Measurements from ENCODE around the gene CHST8.
"Not testable (repeated sequence)": the region's sequence is repeated elsewhere in the genome, so short reads cannot be mapped to it uniquely, and the experiment has no call there.

Gene CHST8

GRCh38 chr19:33691030-33691427 is 69.3 kb downstream of the CHST8 start:
- H3K4me1 ChIP-seq (ENCODE audit: low read length), result no peaks in the 10 kb centered on the region
- DNase-seq, result no peak
- no peak for TF ChIP-seq EZH2phosphoT487 (IDR thresholded peaks at IDR 0.05; ENCODE audit: low read length)
- no peak for TF ChIP-seq EZH2 (optimal IDR thresholded peaks at IDR 0.05; ENCODE audit: low read depth, low read length)
- no peak for TF ChIP-seq CTCF (IDR thresholded peaks at IDR 0.05; ENCODE audit: low read length)

GRCh38 chr19:33691736-33692135 is 70.0 kb downstream of the CHST8 start:
- H3K27me3 ChIP-seq (replicated peaks; ENCODE audit: insufficient read depth, low read length), result peaks cover 7% of the 10 kb centered on the region; the same call in 1 of the 2 replicates
- no peaks in the 10 kb centered on the region for H3K79me2 ChIP-seq (ENCODE audit: low read length)
- no peak overlapping the region for H3K4me2 ChIP-seq (ENCODE audit: low read depth, low read length)
- H3K36me3 ChIP-seq (replicated peaks; ENCODE audit: insufficient read depth, low read length), result no peaks in the 10 kb centered on the region
- H3F3A ChIP-seq (ENCODE audit: insufficient read depth, low read length), result no peaks in the 10 kb centered on the region
- no peaks in the 10 kb centered on the region for H4K20me1 ChIP-seq (ENCODE audit: insufficient read depth, low read length)
- H3K9me3 ChIP-seq (replicated peaks; ENCODE audit: insufficient read depth, low read length), result no peaks in the 10 kb centered on the region
- H2AFZ ChIP-seq (ENCODE audit: low read length), result no peak overlapping the region
- no peak for DNase-seq
- no peaks in the 10 kb centered on the region for H3K4me1 ChIP-seq (ENCODE audit: low read length)
- no peaks in the 10 kb centered on the region for H3K9me2 ChIP-seq (replicated peaks; ENCODE audit: insufficient read depth, low read length)
- no peak for TF ChIP-seq EZH2 (optimal IDR thresholded peaks at IDR 0.05; ENCODE audit: low read depth, low read length)
- TF ChIP-seq EZH2phosphoT487 (IDR thresholded peaks at IDR 0.05; ENCODE audit: low read length), result no peak
- no peak for TF ChIP-seq CTCF (IDR thresholded peaks at IDR 0.05; ENCODE audit: low read length)
- no peak overlapping the region for H3K27ac ChIP-seq (ENCODE audit: low read length)
- H3K4me3 ChIP-seq (ENCODE audit: low read length), result no peak overlapping the region
- H3K9ac ChIP-seq (ENCODE audit: low read length), result no peak overlapping the region

More at GRCh38 chr19:33691030-33691427, 69.3 kb downstream of the CHST8 start:
- Histone ChIP-seq H3K79me2 (ENCODE audit: low read length) (no peaks in the 10 kb centered on the region), H3F3A (ENCODE audit: insufficient read depth, low read length) (no peaks in the 10 kb centered on the region), H3K27ac (ENCODE audit: low read length) (no peak overlapping the region), H3K36me3 (replicated peaks; ENCODE audit: insufficient read depth, low read length) (no peaks in the 10 kb centered on the region), H3K9ac (ENCODE audit: low read length) (no peak overlapping the region), H3K27me3 (replicated peaks; ENCODE audit: insufficient read depth, low read length) (peaks cover 10% of the 10 kb centered on the region), H3K9me3 (replicated peaks; ENCODE audit: insufficient read depth, low read length) (no peaks in the 10 kb centered on the region), H3K4me3 (ENCODE audit: low read length) (no peak overlapping the region), H3K9me2 (replicated peaks; ENCODE audit: insufficient read depth, low read length) (no peaks in the 10 kb centered on the region), H2AFZ (ENCODE audit: low read length) (no peak overlapping the region), H3K4me2 (ENCODE audit: low read depth, low read length) (no peak overlapping the region), H4K20me1 (ENCODE audit: insufficient read depth, low read length) (no peaks in the 10 kb centered on the region)

GRCh38 chr19:33693678-33694077 is 71.9 kb downstream of the CHST8 start:
- H3K9ac ChIP-seq (ENCODE audit: low read length), result no peak overlapping the region
- no peak for DNase-seq
- H3F3A ChIP-seq (ENCODE audit: insufficient read depth, low read length), result no peaks in the 10 kb centered on the region
- TF ChIP-seq EZH2 (optimal IDR thresholded peaks at IDR 0.05; ENCODE audit: low read depth, low read length) (no peak), EZH2phosphoT487 (IDR thresholded peaks at IDR 0.05; ENCODE audit: low read length) (no peak), CTCF (IDR thresholded peaks at IDR 0.05; ENCODE audit: low read length) (no peak)
- peaks cover 1% of the 10 kb centered on the region; the same call in 1 of the 2 replicates for H3K27me3 ChIP-seq (replicated peaks; ENCODE audit: insufficient read depth, low read length)
- no peaks in the 10 kb centered on the region for H3K4me1 ChIP-seq (ENCODE audit: low read length)
- H3K9me3 ChIP-seq (replicated peaks; ENCODE audit: insufficient read depth, low read length), result no peaks in the 10 kb centered on the region
- no peak overlapping the region for H3K4me3 ChIP-seq (ENCODE audit: low read length)
- no peaks in the 10 kb centered on the region for H3K79me2 ChIP-seq (ENCODE audit: low read length)
- H2AFZ ChIP-seq (ENCODE audit: low read length), result no peak overlapping the region
- no peaks in the 10 kb centered on the region for H4K20me1 ChIP-seq (ENCODE audit: insufficient read depth, low read length)
- no peak overlapping the region for H3K4me2 ChIP-seq (ENCODE audit: low read depth, low read length)
- H3K27ac ChIP-seq (ENCODE audit: low read length), result no peak overlapping the region
- H3K36me3 ChIP-seq (replicated peaks; ENCODE audit: insufficient read depth, low read length), result no peaks in the 10 kb centered on the region
- H3K9me2 ChIP-seq (replicated peaks; ENCODE audit: insufficient read depth, low read length), result no peaks in the 10 kb centered on the region

GRCh38 chr19:33695547-33695946 is 73.8 kb downstream of the CHST8 start:
- H3K27ac ChIP-seq (ENCODE audit: low read length); H3K79me2 ChIP-seq (ENCODE audit: low read length); H3K9me3 ChIP-seq (replicated peaks; ENCODE audit: insufficient read depth, low read length); H3K4me3 ChIP-seq (ENCODE audit: low read length); H3K4me1 ChIP-seq (ENCODE audit: low read length); H3K9ac ChIP-seq (ENCODE audit: low read length); H3F3A ChIP-seq (ENCODE audit: insufficient read depth, low read length); DNase-seq; H3K36me3 ChIP-seq (replicated peaks; ENCODE audit: insufficient read depth, low read length); H2AFZ ChIP-seq (ENCODE audit: low read length); H3K9me2 ChIP-seq (replicated peaks; ENCODE audit: insufficient read depth, low read length); H3K4me2 ChIP-seq (ENCODE audit: low read depth, low read length); H4K20me1 ChIP-seq (ENCODE audit: insufficient read depth, low read length): not testable (repeated sequence)
- H3K27me3 ChIP-seq (replicated peaks; ENCODE audit: insufficient read depth, low read length), result peaks cover 18% of the 10 kb centered on the region; the same call in 1 of the 2 replicates
